ENCODE measurements around the gene BICC1. TPM values are rescaled to one million over a fixed set of nuclear protein-coding genes. Genes with fewer than 3 reads are reported as not detected.

Gene BICC1
- total RNA-seq, 4 donors from 2014 or later, result 4.7 to 29.7 (median 18.0) TPM

GRCh38 chr10:58608826-58609531, 96.3 kb downstream of the BICC1 start:
- no peak for ATAC-seq
- H3K4me1 ChIP-seq, result peaks cover 0 to 5% of the 10 kb centered on the region in 2 donors
- in situ Hi-C loops (cut with MboI; ENCODE audit: low sequenced_read_pairs in 4 of 4) (no loop called here), intact Hi-C loops (cut with DNase I; ENCODE audit: low total_unique reads) (no loop called here)
- no peak overlapping the region for H3K4me3 ChIP-seq
- no peak for TF ChIP-seq POLR2A (IDR thresholded peaks at IDR 0.05)
- H3K36me3 ChIP-seq, result no peaks in the 10 kb centered on the region
- no peak for DNase-seq
- H3K27ac ChIP-seq, result no peak overlapping the region
- no peaks in the 10 kb centered on the region for H3K27me3 ChIP-seq
- no peaks in the 10 kb centered on the region for H3K9me3 ChIP-seq

- H3K27ac ChIP-seq, result peak overlapping the region in 1 of 4 donors; percentile 17
- in situ Hi-C loops (cut with MboI; ENCODE audit: low sequenced_read_pairs in 4 of 4), result no loop called here
- peaks cover 0 to 12% of the 10 kb centered on the region in 2 donors for H3K4me1 ChIP-seq
- intact Hi-C loops (cut with DNase I; ENCODE audit: low total_unique reads), result no loop called here
- no peaks in the 10 kb centered on the region for H3K9me3 ChIP-seq
- ATAC-seq (no peak), DNase-seq (no peak)
- no peaks in the 10 kb centered on the region for H3K36me3 ChIP-seq
- TF ChIP-seq POLR2A (IDR thresholded peaks at IDR 0.05) (no peak), CTCF (IDR thresholded peaks at IDR 0.05 in 4 of 5, conservative IDR thresholded peaks at IDR 0.05 in 1 of 5) (no peak)
- H3K27me3 ChIP-seq, result no peaks in the 10 kb centered on the region
- H3K4me3 ChIP-seq, result no peak overlapping the region
Measured at GRCh38 chr10:58609532-58610150, 97.0 kb downstream of the BICC1 start.

GRCh38 chr10:58615237-58615935, 102.7 kb downstream of the BICC1 start:
- ATAC-seq (peak; percentile 70 to 82), DNase-seq (peak; percentile 29 to 65)
- Histone ChIP-seq H3K27me3 (no peaks in the 10 kb centered on the region), H3K4me1 (peaks cover 0 to 13% of the 10 kb centered on the region in 2 donors), H3K9me3 (no peaks in the 10 kb centered on the region), H3K36me3 (no peaks in the 10 kb centered on the region), H3K27ac (peak overlapping the region; percentile 50 to 69 (median 66)), H3K4me3 (no peak overlapping the region)
- intact Hi-C loops (cut with DNase I; ENCODE audit: low total_unique reads) (no loop called here), in situ Hi-C loops (cut with MboI; ENCODE audit: low sequenced_read_pairs in 4 of 4) (no loop called here)
- TF ChIP-seq CTCF (IDR thresholded peaks at IDR 0.05 in 4 of 5, conservative IDR thresholded peaks at IDR 0.05 in 1 of 5), result no peak
- TF ChIP-seq POLR2A (IDR thresholded peaks at IDR 0.05), result no peak

DNA sequence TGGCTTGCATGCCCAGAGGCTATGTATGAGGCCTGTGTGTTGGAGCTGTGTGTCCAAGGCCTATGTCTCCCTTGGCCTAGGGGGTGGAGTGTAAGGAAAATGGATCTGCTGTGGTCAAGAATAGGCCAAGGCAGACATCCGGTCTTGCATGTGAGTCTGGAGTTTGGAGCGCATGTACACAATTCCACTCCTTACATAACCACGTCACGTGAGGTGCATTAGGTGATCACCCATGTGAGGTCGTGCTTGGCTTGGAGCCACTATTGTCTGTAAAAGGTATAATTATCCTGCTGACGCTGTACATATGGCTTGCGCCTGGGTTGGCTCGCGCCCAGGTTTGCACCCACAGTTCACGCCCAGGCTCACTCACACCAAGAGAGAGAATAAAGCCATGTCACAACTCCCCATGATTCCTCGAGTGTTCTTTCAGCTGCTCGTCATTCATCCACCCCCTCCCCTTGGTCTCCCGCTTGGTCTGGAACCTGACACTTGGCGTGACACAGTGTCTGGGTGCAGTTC, 105.5 kb downstream of the BICC1 start:
- intact Hi-C loops (cut with DNase I; ENCODE audit: low total_unique reads) (no loop called here), in situ Hi-C loops (cut with MboI; ENCODE audit: low sequenced_read_pairs in 4 of 4) (no loop called here)
- no peak for TF ChIP-seq CTCF (IDR thresholded peaks at IDR 0.05 in 4 of 5, conservative IDR thresholded peaks at IDR 0.05 in 1 of 5)
- no peak for TF ChIP-seq POLR2A (IDR thresholded peaks at IDR 0.05)
- ATAC-seq (no peak), DNase-seq (no peak)
- Histone ChIP-seq H3K9me3 (no peaks in the 10 kb centered on the region), H3K27ac (peak overlapping the region in 1 of 4 donors; percentile 78), H3K4me3 (no peak overlapping the region), H3K36me3 (no peaks in the 10 kb centered on the region), H3K27me3 (no peaks in the 10 kb centered on the region), H3K4me1 (peaks cover 13 to 23% of the 10 kb centered on the region in 2 donors)
